GM21528 (cell line): Measurements from ENCODE around the gene SRRM1.
A peak's percentile ranks its signal among the peaks of the same experiment; 100 is the strongest.
"Not testable (repeated sequence)": the region's sequence is repeated elsewhere in the genome, so short reads cannot be mapped to it uniquely, and the experiment has no call there.

ENCODE experiments used
- ATAC-seq: cut with Tn5 transposase; IDR thresholded peaks from one replicate; pipeline ENCODE4 v1.9.1; 2021; ENCODE audit warnings: mild to moderate bottlenecking, moderate library complexity; ENCODE audit not compliant: unreplicated experiment, low FRiP score

SRRM1 gene

GRCh38 chr1:24641646-24642151, 1.4 kb upstream of the SRRM1 start:
- no peak for ATAC-seq

- peak; percentile 17 for ATAC-seq
Measured at GRCh38 chr1:24643363-24644099, 429 bp downstream of the SRRM1 start.

GRCh38 chr1:24644100-24644384, 940 bp downstream of the SRRM1 start:
- ATAC-seq = no peak

- no peak for ATAC-seq
Measured at GRCh38 chr1:24648919-24649318, 5.8 kb downstream of the SRRM1 start.

- ATAC-seq = no peak
Measured at GRCh38 chr1:24652382-24652781, 9.3 kb downstream of the SRRM1 start.

- ATAC-seq = no peak
Measured at GRCh38 chr1:24654010-24654409, 10.9 kb downstream of the SRRM1 start.

GRCh38 chr1:24656046-24656445, 12.9 kb downstream of the SRRM1 start:
- ATAC-seq = no peak

- ATAC-seq = no peak
Measured at GRCh38 chr1:24657781-24658180, 14.7 kb downstream of the SRRM1 start.

- no peak for ATAC-seq
Measured at GRCh38 chr1:24659166-24659904, 16.2 kb downstream of the SRRM1 start.

GRCh38 chr1:24659993-24660665, 17.0 kb downstream of the SRRM1 start:
- no peak for ATAC-seq

- no peak for ATAC-seq
Measured at GRCh38 chr1:24664507-24665033, 21.5 kb downstream of the SRRM1 start.

GRCh38 chr1:24666794-24667193, 23.7 kb downstream of the SRRM1 start:
- ATAC-seq = no peak

- not testable (repeated sequence) for ATAC-seq
Measured at GRCh38 chr1:24671372-24671771, 28.3 kb downstream of the SRRM1 start.

- ATAC-seq = not testable (repeated sequence)
Measured at GRCh38 chr1:24672686-24673085, 29.6 kb downstream of the SRRM1 start.

- ATAC-seq = no peak
Measured at GRCh38 chr1:24673341-24673740, 30.2 kb downstream of the SRRM1 start.

GRCh38 chr1:24678421-24678820, 35.3 kb downstream of the SRRM1 start:
- not testable (repeated sequence) for ATAC-seq

GRCh38 chr1:24679725-24680124, 36.6 kb downstream of the SRRM1 start:
- ATAC-seq = no peak

GRCh38 chr1:24683713-24684162, 40.6 kb downstream of the SRRM1 start:
- no peak for ATAC-seq

- no peak for ATAC-seq
Measured at GRCh38 chr1:24688033-24688432, 44.9 kb downstream of the SRRM1 start.

- ATAC-seq = no peak
Measured at GRCh38 chr1:24688621-24689195, 45.6 kb downstream of the SRRM1 start.

GRCh38 chr1:24691051-24691450, 47.9 kb downstream of the SRRM1 start:
- no peak for ATAC-seq
